Activated CD4-positive, alpha-beta T cell treated with anti-CD3 and anti-CD28 coated beads, Interleukin-10, Interleukin-2, amounts not matched to agents 100 ng/mL and 50 ng/mL, durations not matched to agents 16 hours and 8 hours (primary cell): Measurements from ENCODE around the gene MYBBP1A.

Source experiments
- DNase-seq: peaks from one replicate; pipeline ENCODE4 v3.0.0-alpha.2; 2020

Gene MYBBP1A

GRCh38 chr17:4548721-4549531 is 6.3 kb downstream of the MYBBP1A start:
- no peak for DNase-seq

GRCh38 chr17:4548061-4548461 is 7.1 kb downstream of the MYBBP1A start:
- no peak for DNase-seq

GRCh38 chr17:4547118-4547906 is 7.9 kb downstream of the MYBBP1A start:
- no peak for DNase-seq

- DNase-seq: no peak
Observed at GRCh38 chr17:4545217-4545951, 9.8 kb downstream of the MYBBP1A start.

GRCh38 chr17:4544951-4545216 is 10.3 kb downstream of the MYBBP1A start:
- DNase-seq: no peak

- DNase-seq: no peak
Observed at GRCh38 chr17:4544135-4544950, 10.8 kb downstream of the MYBBP1A start.

GRCh38 chr17:4543557-4544026 is 11.6 kb downstream of the MYBBP1A start:
- DNase-seq: no peak

- no peak for DNase-seq
Observed at GRCh38 chr17:4542726-4543191, 12.4 kb downstream of the MYBBP1A start.

GRCh38 chr17:4542003-4542725 is 13.0 kb downstream of the MYBBP1A start:
- no peak for DNase-seq

- no peak for DNase-seq
Observed at GRCh38 chr17:4541328-4542002, 13.7 kb downstream of the MYBBP1A start.

- DNase-seq: no peak
Observed at GRCh38 chr17:4540687-4541327, 14.4 kb downstream of the MYBBP1A start.

- DNase-seq: no peak
Observed at GRCh38 chr17:4540224-4540651, 14.9 kb downstream of the MYBBP1A start.

GRCh38 chr17:4539576-4540223 is 15.5 kb downstream of the MYBBP1A start:
- DNase-seq: no peak

- no peak for DNase-seq
Observed at GRCh38 chr17:4539025-4539424, 16.2 kb downstream of the MYBBP1A start.

GRCh38 chr17:4538236-4539002 is 16.8 kb downstream of the MYBBP1A start:
- DNase-seq: no peak

GRCh38 chr17:4537451-4538235 is 17.5 kb downstream of the MYBBP1A start:
- no peak for DNase-seq

- no peak for DNase-seq
Observed at GRCh38 chr17:4536742-4537411, 18.3 kb downstream of the MYBBP1A start.

- no peak for DNase-seq
Observed at GRCh38 chr17:4536259-4536741, 18.9 kb downstream of the MYBBP1A start.
